NCI-H1092 (cell line): ENCODE measurements around the gene KIAA1958.
"Not testable (repeated sequence)": the region's sequence is repeated elsewhere in the genome, so short reads cannot be mapped to it uniquely, and the experiment has no call there.

Source experiments
- DNase-seq: peaks from one replicate; lab custom pipeline; 2025; lab: John Stamatoyannopoulos, UW

Gene KIAA1958

DNA sequence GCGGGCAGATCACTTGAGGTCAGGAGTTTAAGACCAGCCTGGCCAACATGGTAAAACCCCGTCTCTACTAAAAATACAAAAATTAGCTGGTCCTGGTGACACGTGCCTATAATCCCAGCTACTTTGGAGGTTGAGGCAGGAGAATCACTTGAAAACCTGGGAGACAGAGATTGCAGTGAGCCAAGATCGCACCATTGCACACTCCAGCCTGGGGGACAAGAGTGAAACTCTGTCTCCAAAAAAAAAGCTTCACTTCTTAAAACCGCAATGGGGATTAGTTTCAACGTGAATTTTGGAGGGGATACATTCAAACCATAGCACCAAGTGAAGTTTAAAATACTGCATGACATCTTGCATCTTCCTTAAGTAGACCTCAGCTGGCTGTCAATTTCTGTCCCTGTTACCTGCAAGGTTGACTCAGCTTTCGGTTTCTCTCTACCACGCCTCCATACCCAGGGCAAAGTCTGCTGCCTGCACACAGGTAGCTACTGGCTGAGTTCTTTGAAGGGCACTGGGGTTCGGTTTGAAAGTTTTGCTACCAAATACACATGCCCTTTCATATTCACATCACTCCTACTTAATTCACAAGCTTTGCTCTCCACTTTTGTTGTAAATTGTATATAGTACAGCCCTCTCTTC, 69.3 kb downstream of the KIAA1958 start:
- no peak for DNase-seq

DNA sequence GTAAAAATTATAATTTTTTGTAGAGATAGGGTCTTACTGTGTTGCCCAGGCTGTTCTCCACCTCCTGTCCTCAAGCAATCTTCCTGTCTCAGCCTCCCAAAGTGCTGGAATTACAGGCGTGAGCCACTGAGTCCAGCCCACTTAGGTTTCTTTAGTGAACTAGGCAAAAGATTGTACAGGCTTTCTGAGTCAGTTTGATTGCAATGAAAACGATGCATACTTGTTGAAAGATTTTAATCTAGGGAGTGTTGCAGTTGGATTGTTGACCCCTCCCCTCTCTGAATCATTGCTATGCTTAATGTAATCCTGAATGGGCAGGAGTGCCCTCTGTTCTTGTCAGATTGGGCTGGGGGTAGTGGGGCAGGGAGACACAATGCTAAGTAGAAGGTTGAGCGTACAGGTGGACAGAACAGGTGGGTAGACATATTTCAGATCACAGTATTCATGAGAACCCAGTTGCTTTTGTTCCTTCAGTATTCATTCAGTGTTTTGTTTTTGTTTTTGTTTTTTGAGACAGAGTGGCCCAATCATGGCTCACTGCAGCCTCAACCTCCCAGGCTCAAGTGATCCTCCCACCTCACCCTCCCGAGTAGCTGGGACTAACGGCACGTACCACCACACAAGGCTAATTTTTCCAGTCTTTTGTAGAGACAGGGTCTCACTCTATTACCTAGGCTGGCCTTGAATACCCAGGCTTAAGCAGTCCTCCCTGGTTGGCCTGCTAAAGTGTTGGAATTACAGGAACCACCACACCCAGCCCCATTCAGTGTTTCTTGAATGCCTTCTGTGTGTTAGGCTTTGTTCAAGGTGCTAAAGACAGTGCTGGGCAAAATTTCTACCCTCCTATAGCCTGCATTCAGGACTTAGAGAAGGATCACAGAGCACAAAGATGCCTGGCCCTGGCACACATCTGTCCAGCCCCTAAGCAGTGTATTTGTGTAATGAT, 70.1 kb downstream of the KIAA1958 start:
- DNase-seq: no peak

DNA sequence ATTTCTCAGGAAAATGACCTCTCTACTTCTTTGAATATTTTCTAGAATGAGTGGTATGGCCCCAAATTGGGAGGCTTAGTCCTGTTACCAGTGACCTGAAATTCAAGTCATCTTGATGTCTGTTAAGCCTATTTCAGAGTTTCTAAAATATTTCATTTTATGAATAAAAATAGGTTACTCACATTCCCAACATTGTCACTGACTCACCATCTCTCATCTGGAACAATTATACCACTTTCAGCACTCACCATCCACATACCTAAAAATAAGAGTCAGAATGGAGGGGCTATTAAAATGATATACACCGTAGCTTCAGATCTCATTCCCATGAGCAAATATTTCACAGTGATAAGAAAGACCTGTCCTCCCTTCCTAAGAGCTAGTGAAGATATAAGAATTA, 71.8 kb downstream of the KIAA1958 start:
- no peak for DNase-seq

DNA sequence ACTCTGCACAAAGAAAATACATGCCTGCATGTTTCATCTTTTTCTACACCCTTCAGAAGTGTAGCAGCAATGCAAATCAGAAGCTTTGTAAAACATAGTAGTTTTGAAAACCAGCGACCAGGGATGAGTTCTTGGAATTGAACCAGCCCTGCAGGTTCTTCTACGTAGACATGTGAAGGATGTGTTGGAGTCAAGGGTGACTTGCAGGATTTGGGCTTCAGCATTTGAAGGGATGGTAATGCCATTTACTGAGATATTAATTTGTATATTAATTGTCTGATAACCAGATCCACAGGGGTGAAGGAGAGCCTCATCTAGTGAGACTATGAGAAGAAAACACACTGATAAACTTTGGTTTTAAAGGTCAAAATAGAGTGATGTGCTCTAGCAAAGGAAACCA, 72.4 kb downstream of the KIAA1958 start:
- DNase-seq: no peak

DNA sequence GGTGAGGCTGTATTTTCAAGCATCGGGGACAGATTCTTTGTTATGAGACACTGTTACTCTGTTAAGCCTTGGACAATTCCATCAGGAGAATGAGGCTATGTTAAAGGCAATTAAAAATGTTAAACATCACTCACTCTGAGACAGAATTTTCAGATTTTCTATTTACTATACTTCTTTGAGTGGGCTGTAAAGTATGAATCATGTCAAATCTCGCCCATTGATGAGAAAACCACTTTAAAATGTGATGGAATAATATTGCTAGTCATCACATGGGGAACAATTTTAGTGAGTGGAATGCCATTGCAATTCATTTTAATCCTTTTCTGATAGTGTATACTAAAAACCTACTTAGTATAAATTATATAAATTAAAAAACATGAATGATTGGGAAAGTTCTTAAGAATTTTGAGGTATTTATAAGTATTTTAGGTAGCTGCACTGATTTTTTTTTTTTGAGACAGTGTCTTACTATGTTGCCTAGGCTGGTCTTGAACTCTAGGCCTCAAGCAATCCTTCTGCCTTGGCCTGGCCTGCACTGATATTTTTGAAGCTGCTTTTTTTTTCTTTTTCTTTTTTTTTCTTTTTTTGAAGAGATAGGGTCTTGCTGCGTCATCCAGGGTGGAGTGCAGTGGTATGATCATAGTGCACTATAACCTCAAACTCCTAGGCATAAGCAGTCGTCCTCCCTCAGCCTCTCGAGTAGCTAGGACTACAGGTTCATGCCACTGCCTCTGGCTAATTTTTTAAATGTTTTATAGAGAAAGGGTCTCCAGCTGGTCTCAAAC, 73.2 kb downstream of the KIAA1958 start:
- DNase-seq: no peak

DNA sequence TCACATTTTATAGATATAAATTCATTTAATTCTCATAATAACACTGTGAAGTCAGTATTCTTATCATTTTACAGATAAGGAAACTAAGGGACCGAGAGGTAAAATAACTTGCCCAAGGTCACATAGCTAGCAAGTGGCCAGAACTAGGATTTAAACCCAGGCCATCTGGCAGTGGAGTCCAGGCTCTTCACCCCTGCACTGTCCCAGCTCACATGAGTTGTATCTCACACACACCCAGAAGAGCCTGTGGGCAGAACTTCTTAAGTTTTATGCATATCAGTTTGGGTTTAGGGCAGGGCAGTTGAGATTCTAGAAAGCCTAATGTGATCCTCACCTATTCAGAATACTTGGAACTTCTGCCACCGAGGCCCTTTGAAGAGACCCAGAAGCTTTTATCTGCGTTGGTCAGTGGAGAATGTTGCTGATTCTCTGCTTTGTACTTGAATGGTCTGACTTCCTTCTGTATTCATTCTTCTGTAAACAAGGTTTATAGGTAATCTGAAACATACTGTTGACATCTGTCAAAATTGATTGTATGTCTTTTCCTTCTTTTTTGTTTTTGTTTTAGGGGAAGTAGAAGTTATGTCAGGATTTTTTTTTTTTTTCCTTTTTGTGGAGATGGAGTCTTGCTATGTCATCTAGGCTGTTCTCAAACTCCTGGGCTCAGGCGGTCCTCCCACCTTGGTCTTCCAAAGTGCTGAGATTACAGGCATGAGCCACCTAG, 75.8 kb downstream of the KIAA1958 start:
- no peak for DNase-seq

DNA sequence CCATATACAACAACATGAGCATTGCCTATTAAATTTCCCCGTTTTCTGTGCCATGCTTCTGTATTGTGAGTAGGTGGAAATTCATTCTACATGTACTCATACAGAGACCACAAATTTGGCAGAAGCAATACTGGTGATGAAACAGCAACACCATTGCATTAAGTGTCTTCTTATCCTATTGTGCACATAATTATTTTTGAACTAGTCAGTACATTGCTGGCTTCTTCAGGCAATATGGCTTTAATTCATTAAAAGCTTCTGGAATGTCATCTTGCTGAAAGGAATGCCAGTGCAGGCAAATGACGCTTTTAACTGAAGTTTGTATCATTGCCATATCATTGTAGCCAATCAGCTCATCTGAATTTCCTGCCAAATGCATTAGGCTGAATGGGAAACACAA, 82.6 kb downstream of the KIAA1958 start:
- no peak for DNase-seq

DNA sequence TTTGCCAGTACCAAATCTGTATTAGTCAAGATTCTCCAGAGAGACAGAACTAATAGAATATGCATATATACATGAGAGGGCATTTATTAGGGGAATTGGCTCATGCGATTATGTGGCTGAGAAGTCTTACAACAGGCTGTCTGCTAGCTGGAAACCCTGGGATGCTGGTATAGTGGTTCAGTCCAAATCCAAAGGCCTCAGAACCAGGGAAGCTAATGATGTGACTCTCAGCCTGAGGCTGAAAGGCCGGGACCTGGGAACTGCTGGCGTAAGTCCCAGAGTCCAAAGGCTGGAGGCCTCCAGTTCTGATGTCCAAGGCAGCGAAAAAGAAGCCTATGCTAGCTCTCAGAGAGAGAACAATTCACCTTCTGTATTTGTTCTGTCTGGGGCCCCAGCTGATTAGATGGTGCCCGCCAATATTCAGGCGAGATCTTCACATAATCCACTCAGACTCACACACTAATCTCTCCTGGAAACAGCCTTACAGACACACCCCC, 84.1 kb downstream of the KIAA1958 start:
- no peak for DNase-seq

DNA sequence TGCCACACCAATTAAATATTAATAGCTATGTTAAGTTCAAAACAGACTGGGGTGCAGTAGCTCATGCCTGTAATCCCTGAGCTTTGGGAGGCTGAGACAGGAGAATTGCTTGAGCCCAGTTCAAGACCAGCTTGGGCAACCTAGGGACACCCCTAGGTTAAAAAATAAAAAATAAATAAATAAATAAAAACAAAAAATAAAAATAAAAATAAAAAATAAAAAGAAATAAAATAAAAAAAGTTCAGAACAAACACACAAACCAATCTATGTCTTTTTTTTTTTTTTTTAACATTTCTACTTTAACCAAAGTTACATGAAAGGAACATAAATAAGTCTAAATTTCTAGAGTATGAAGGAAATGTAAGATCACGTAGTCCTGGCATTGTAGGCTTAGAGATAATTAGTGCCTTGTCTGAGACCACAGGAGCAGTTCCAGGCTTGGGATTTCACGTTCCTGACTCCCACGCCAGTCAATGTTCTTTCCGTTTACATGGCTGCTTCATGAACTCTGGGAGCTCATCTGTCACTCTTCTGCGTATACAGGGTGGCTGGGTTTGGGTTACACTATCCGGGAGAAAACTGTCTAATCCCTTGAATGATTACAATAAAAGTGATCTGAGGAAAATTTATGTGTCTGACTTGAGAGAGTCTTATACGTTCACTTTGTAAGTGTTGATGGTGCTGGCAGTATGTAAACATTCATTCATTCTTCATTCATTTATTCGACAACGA, 85.2 kb downstream of the KIAA1958 start:
- no peak for DNase-seq

DNA sequence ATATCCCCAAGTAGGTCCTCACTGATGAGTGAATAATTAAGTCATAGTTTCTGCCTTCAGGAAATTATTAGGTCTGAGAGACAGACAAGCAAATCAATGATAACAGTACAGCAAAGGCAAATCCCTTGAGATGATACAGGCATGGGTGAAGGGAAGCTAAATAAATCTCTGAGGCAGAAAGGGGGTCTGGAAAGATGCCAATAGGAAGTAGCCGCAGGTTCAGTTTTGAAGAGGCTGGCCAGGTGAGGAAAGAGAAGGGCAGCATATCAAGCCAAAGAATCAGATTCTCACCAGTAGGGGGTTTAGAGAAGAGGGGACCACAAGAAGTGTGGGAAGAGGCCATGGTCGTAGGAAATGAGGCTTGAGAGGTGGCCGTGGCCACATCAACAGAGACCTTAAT, 85.8 kb downstream of the KIAA1958 start:
- DNase-seq: no peak

DNA sequence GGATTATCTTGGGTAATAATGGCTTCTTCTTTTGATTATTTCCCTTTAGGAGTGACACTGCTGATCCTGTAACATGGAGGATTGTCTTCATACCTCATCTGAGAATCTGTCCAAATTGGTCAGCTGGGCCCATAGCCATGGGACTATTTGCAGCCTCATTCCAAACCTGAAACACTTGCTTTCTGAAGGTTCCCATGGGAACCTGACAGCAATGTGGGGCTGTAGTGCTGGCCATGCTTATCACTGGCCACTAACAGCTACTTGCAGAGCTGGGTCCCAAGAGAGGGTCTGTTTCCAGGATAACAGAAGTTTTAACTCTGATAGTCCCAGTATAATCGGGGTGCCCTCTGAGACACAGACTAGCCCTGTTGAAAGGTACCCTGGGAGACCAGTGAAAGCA, 87.4 kb downstream of the KIAA1958 start:
- DNase-seq: no peak

DNA sequence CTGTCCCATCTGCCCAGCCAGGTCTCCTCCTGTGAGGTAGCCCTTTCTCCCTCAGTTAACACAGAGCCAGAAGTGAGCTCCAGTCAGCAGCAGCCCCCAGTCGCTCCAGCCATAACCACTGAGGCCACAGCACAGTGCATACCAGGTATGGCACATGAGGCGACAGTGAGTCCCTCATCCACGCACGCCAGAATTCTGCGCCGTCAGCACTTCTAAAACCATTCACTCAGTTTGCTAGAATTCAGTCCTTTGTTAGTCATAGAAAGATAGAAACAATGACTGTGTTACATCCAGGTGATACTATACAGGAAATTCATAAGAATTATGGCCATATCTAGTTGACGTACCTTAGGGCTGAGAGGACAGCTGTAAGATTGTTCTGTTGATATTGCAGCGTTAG, 88.5 kb downstream of the KIAA1958 start:
- DNase-seq: no peak

DNA sequence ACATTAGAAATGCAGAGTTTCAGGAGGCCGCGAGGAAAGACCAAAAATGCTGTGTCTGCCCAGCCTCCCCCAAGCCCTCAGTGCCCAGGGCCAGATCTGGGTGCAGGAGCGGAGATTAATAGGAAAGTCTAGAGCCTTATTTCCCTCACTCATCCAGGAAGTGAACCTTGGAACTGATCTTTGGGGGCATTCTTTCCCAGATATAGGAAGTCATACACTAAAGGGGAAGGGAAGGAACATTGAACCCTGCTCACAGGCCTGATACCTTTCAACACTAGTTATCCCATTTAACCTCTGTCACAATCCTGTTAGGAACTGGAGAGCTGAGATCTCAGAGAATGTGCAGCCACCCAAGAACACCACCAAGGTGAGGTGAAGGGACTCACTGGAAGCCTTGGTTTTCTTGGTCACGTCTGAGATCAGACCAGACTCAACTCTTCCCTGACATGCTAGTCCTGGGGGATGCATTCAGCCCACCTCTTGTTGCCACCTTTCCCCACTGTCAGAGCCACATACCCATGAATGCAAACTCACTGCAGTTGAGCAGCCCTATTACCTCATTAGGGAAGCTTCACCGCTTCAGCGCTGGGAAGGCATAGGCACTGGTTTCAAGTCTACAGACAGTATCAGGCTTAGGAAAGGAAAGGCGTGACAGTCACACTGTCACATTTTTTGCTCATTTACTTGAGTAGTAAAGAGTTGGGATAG, 95.0 kb downstream of the KIAA1958 start:
- DNase-seq: no peak

DNA sequence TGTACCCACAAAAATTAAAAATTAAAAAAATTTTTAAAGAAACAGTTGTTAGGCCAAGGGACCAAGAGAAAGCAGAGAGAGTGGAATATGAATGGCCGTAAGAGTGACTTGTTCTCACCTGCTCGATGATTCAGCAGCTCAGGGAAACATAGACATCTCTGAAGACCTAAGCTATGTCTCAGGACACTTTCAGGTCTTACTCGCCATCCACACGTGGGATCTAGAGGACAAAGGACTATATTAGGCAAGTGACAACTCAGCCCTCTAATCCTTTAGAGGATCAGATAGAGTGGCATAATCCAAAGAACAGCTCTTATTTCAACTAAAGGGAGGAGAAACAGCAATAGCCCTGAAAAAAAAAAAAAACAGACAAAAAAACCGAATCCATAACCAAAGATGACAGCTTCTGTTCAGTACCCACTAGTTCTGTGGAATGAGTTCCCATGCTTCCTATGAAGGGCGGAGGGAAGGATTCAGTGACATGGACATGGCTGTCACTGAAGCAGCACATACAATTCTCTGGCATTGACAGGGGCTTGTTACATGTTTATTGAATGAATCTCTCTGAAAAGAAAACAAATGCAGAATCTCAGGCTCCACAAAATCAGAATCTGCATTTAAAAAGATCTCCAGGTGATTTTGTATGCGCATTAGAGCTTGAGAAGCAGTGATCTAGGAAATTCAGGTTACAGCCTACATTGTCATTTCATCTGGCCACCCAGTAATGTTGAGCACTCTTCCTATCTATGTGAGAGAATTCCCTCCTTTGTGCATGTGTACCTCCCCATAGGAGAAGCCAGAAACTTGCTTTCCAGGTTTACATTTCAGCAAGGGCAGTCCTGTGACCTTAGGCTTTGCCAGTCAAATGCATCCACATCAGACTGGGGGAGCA, 96.0 kb downstream of the KIAA1958 start:
- no peak for DNase-seq

DNA sequence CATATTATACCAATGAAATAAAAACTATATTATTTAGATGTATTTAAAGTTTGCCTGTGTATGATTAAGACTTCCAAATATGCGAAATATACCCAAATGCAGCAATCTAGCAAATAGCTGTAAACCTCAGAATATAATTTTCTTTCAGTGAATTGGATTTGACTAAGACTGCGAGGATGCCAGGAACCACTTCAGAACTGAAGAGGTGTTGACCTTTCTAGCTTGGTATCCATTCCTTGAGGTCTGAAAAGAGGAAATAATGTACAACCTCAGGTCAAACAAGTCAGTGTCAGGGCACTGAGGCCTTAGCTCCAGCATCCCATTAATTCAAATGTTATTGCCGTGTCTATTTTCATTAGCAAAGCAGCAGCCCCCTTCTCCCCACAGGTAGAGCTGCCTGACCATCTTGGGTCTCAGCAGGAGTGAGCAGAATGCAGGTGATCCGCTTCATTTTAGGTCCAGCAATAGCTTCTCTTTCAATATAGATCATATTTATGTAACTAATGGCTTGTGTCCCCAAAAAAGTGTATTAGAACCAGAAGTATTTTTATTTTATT, 100.0 kb downstream of the KIAA1958 start:
- no peak for DNase-seq

DNA sequence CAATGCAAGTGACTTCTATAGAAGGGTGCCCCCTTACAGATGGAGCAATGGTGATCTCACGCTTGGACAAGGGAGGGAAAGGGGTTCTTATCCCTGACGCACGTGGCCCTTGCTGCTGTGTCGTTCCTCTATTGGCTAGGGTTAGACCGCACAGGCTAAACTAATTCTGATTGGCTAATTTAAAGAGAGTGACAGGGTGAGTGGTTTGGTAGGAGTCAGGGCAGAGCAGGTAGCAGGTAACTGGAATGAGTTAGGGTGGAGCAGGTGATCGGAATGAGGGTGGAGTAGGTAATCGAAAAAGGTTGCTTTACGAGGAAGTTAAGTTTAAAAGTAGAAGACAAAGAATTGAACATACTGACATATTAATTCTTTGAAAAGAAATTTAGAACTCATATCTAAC, 105.2 kb downstream of the KIAA1958 start:
- not testable (repeated sequence) for DNase-seq

DNA sequence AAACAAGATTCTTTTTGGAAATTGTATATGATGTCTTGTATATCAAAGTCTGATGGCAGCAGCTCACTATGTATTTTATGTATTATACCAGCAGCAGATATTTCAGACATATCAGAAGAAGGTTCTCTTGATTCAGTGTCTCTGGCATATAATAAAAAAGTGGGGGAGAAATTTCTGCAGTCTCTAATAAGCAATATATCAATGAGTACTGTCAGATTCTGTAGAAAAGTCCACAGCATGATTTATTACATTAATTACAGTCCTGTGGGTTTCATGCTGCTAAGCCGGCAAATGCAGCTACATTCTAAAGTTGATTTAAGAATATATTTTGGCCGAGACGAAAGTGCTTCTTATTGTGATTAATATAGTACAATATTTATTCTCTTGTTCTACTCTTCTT, 113.1 kb downstream of the KIAA1958 start:
- DNase-seq: no peak

DNA sequence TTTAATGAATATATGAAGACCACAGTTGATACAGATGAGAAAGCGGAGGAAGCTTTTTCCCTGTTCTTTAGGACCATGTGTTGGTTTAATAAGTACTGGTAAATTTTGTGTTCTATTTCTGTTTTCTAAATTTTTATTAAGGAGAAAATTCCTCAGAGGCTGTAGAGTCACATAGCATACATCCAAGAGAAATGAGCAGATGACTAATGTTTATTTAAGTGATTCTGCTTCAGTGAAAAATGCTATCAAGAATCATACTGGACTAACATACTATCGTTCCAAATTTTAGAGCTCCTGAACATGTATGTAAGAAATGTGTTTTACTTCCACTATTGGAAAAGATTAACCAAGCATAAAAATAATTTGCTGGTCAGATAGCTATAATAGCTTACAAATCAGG, 115.0 kb downstream of the KIAA1958 start:
- DNase-seq: no peak

DNA sequence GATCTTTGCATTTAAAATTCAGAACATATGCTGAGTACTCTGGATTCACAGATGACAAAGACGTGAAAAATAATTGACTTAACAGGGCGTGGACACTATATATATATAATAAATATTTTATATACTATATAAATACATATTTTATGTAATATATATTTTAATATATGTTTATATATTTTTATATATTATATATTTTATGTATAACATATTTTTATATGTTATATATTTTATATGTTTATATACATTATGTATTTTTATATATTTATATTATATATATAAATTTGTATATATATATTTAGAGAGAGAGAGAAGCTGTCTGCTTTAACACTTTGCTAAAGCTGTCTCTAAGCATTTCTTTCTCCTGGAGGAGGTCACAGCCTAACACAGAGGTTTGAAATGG, 118.2 kb downstream of the KIAA1958 start:
- no peak for DNase-seq
